ENCODE measurements around the gene CHKA.
A peak's percentile ranks its signal among the peaks of the same experiment; 100 is the strongest.

Gene CHKA

DNA sequence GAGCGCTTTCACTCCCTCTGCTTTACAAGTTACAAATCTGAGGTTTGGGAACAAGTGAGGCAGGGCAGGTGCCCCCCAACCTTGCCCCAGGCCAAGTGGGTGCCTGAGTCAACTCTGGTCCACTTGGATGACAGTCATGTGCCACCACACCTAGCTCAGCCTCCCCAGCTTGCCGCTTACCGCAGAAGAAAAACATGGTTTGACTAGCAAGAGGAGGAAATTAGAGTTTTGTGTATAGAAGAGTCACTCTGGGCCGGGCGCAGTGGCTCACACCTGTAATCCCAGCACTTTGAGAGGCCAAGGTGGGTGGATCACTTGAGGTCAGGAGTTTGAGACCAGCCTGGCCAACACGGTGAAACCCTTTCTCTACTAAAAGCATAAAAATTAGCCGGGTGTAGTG, 27.7 kb upstream of the CHKA start:
- TF ChIP-seq EZH2phosphoT487 (IDR thresholded peaks at IDR 0.05; ENCODE audit: borderline replicate concordance) = no peak
- TF ChIP-seq, protein P1, sequence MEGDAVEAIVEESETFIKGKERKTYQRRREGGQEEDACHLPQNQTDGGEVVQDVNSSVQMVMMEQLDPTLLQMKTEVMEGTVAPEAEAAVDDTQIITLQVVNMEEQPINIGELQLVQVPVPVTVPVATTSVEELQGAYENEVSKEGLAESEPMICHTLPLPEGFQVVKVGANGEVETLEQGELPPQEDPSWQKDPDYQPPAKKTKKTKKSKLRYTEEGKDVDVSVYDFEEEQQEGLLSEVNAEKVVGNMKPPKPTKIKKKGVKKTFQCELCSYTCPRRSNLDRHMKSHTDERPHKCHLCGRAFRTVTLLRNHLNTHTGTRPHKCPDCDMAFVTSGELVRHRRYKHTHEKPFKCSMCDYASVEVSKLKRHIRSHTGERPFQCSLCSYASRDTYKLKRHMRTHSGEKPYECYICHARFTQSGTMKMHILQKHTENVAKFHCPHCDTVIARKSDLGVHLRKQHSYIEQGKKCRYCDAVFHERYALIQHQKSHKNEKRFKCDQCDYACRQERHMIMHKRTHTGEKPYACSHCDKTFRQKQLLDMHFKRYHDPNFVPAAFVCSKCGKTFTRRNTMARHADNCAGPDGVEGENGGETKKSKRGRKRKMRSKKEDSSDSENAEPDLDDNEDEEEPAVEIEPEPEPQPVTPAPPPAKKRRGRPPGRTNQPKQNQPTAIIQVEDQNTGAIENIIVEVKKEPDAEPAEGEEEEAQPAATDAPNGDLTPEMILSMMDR (conservative IDR thresholded peaks at IDR 0.05; ENCODE audit: low read length) = no peak
- Histone ChIP-seq H3K4me2 (ENCODE audit: low read depth, low read length, poor library complexity, severe bottlenecking) (no peak overlapping the region), H2AFZ (ENCODE audit: low read length) (no peak overlapping the region)

DNA sequence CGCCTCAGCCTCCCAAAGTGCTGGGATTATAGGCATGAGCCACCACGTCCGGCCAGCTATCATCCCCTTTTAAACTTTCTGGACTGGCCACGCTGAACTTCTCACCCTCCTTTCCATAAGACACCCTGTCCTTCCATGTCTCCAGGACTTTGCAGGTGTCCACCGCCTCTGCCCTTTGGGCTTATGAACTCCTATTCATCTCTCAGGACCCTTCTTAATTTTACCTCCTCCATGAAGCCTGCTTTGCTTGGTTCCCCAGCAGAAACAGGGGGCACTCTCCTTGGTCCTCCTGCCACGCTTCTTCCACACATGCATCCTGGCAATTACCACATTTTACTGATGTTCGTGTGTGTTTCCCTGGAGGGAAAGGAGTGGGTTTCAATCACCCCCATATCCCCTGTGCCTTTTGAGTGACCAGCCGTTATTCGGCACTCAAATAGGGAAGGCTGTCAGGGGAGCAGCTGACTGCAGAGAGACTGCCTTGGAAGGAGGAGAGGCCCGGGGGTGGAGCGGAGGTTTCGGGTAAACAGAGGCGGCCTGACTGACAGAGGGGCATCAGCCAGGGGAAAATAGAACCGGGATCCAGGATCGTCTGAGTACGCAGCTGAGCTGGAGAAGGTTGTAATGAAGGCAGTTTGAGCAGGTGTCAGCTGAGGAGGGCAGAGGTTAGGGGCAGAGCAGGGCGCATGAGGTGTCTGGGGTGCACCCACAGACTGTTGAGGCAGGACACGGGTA, 27.1 kb upstream of the CHKA start:
- no peaks in the 10 kb centered on the region for H3F3A ChIP-seq (ENCODE audit: low read depth)
- H3K27me3 ChIP-seq (ENCODE audit: insufficient read depth, low read length, poor library complexity, severe bottlenecking) = no peaks in the 10 kb centered on the region
- no peak overlapping the region for H3K4me2 ChIP-seq (ENCODE audit: low read depth, low read length, poor library complexity, severe bottlenecking)
- no peaks in the 10 kb centered on the region for H3K79me2 ChIP-seq (ENCODE audit: insufficient read depth, low read length)
- no peak overlapping the region for H3K9ac ChIP-seq (ENCODE audit: low read depth, low read length, poor library complexity, severe bottlenecking)
- no peaks in the 10 kb centered on the region for H3K9me3 ChIP-seq (ENCODE audit: insufficient read depth, low read depth, low read length)
- H3K36me3 ChIP-seq (ENCODE audit: insufficient read depth, low read length) = no peaks in the 10 kb centered on the region
- TF ChIP-seq EZH2phosphoT487 (IDR thresholded peaks at IDR 0.05; ENCODE audit: borderline replicate concordance) = no peak
- TF ChIP-seq, protein P1 (conservative IDR thresholded peaks at IDR 0.05; ENCODE audit: low read length) = no peak
- no peaks in the 10 kb centered on the region for H4K20me1 ChIP-seq (ENCODE audit: insufficient read depth, low read length, poor library complexity, severe bottlenecking)
- H2AFZ ChIP-seq (ENCODE audit: low read length) = no peak overlapping the region
- H3K4me3 ChIP-seq (ENCODE audit: low read length, poor library complexity, severe bottlenecking) = no peak overlapping the region
- peaks cover 24% of the 10 kb centered on the region for H3K4me1 ChIP-seq (ENCODE audit: insufficient read depth, low read length, poor library complexity, severe bottlenecking)
- H3K9me2 ChIP-seq (replicated peaks; ENCODE audit: low read depth, low read length) = no peaks in the 10 kb centered on the region

More for the DNA sequence above, 27.7 kb upstream of the CHKA start:
- Histone ChIP-seq H4K20me1 (ENCODE audit: insufficient read depth, low read length, poor library complexity, severe bottlenecking) (no peaks in the 10 kb centered on the region), H3K9me3 (ENCODE audit: insufficient read depth, low read depth, low read length) (no peaks in the 10 kb centered on the region), H3K9me2 (replicated peaks; ENCODE audit: low read depth, low read length) (no peaks in the 10 kb centered on the region), H3K4me3 (ENCODE audit: low read length, poor library complexity, severe bottlenecking) (no peak overlapping the region), H3K4me1 (ENCODE audit: insufficient read depth, low read length, poor library complexity, severe bottlenecking) (peaks cover 22% of the 10 kb centered on the region), H3K9ac (ENCODE audit: low read depth, low read length, poor library complexity, severe bottlenecking) (no peak overlapping the region), H3K79me2 (ENCODE audit: insufficient read depth, low read length) (no peaks in the 10 kb centered on the region), H3K27me3 (ENCODE audit: insufficient read depth, low read length, poor library complexity, severe bottlenecking) (no peaks in the 10 kb centered on the region), H3K36me3 (ENCODE audit: insufficient read depth, low read length) (no peaks in the 10 kb centered on the region), H3F3A (ENCODE audit: low read depth) (no peaks in the 10 kb centered on the region)

DNA sequence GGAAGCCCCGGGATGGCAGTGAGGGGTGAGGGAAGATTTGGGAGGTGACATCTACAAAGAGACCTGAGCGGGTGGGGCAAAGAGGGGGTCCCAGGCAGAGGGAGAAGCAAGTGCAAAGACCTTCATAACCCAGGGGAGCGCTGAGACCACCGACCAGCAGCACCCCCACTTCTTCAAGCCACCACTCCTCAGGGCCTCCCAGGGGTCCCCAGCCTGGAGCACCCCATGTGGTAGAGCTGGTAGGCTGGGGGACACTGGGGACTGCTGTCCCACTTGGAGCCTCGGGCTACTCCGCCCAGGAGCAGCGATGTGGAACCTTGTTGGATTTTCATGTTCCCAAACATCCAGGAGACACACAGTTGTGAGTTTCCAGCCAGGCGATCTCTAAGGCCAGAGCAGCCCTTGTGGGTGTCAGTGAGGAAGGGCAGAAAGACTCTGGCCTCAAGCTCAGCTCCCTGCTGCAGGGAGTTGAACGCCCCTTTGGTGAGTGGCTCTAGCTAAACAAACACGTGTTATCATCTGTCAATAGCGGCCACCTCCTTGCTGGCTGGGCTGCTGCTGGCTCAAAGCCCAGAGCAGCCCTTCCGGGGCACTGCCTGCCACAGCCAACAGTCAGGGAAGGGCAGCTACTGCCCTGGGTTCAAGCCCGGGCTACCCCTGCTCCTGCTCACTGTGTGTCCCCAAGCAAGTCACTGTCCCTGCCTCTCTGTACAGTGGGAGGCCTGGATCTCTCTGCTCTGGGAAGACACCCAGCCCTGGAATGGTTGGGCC, 25.7 kb upstream of the CHKA start:
- Histone ChIP-seq H3K4me3 (ENCODE audit: low read length, poor library complexity, severe bottlenecking) (no peak overlapping the region), H3K36me3 (ENCODE audit: insufficient read depth, low read length) (no peaks in the 10 kb centered on the region), H3K9ac (ENCODE audit: low read depth, low read length, poor library complexity, severe bottlenecking) (peak overlapping the region; percentile 53), H3K4me1 (ENCODE audit: insufficient read depth, low read length, poor library complexity, severe bottlenecking) (peaks cover 37% of the 10 kb centered on the region), H2AFZ (ENCODE audit: low read length) (peak overlapping the region; percentile 73), H3F3A (ENCODE audit: low read depth) (no peaks in the 10 kb centered on the region), H3K9me2 (replicated peaks; ENCODE audit: low read depth, low read length) (no peaks in the 10 kb centered on the region), H4K20me1 (ENCODE audit: insufficient read depth, low read length, poor library complexity, severe bottlenecking) (no peaks in the 10 kb centered on the region), H3K9me3 (ENCODE audit: insufficient read depth, low read depth, low read length) (no peaks in the 10 kb centered on the region), H3K27me3 (ENCODE audit: insufficient read depth, low read length, poor library complexity, severe bottlenecking) (no peaks in the 10 kb centered on the region), H3K4me2 (ENCODE audit: low read depth, low read length, poor library complexity, severe bottlenecking) (peak overlapping the region; percentile 12), H3K79me2 (ENCODE audit: insufficient read depth, low read length) (no peaks in the 10 kb centered on the region)
- TF ChIP-seq, protein P1 (conservative IDR thresholded peaks at IDR 0.05; ENCODE audit: low read length) = no peak
- TF ChIP-seq EZH2phosphoT487 (IDR thresholded peaks at IDR 0.05; ENCODE audit: borderline replicate concordance) = no peak
